RPMI8226 (cell line): Measurements from ENCODE around the gene LRRC37A.
"Not testable (repeated sequence)": the region's sequence is repeated elsewhere in the genome, so short reads cannot be mapped to it uniquely, and the experiment has no call there.

Source experiments
- DNase-seq: peaks from one replicate; pipeline ENCODE4 v3.0.0-alpha.2; 2015

The LRRC37A gene

GRCh38 chr17:46294831-46295230, at the start of gene LRRC37A:
Gene LRRC37A, plus strand, starts transcription at chr17:46295131. Its CDS starts 3 bp downstream, at chr17:46295134.
- not testable (repeated sequence) for DNase-seq

- not testable (repeated sequence) for DNase-seq
These were observed 45.8 kb upstream of the LRRC37A start for GRCh38 chr17:46249153-46249552.

- not testable (repeated sequence) for DNase-seq
These were observed 42.1 kb upstream of the LRRC37A start for GRCh38 chr17:46252804-46253203.

- DNase-seq = peak; percentile 65
These were observed 41.2 kb upstream of the LRRC37A start for GRCh38 chr17:46253722-46254121.

GRCh38 chr17:46254215-46254614, 40.7 kb upstream of the LRRC37A start:
- not testable (repeated sequence) for DNase-seq

- not testable (repeated sequence) for DNase-seq
These were observed 38.6 kb upstream of the LRRC37A start for GRCh38 chr17:46256369-46256768.

GRCh38 chr17:46259845-46260661, 34.9 kb upstream of the LRRC37A start:
- DNase-seq = peak; percentile 42

GRCh38 chr17:46262271-46262670, 32.7 kb upstream of the LRRC37A start:
- DNase-seq = no peak

- no peak for DNase-seq
These were observed 30.3 kb upstream of the LRRC37A start for GRCh38 chr17:46264456-46265198.

- DNase-seq = not testable (repeated sequence)
These were observed 28.8 kb upstream of the LRRC37A start for GRCh38 chr17:46266063-46266655.

GRCh38 chr17:46266656-46267544, 28.0 kb upstream of the LRRC37A start:
- peak; percentile 92 for DNase-seq

GRCh38 chr17:46270032-46270431, 24.9 kb upstream of the LRRC37A start:
- DNase-seq = no peak

- DNase-seq = no peak
These were observed 21.2 kb upstream of the LRRC37A start for GRCh38 chr17:46273541-46274236.

GRCh38 chr17:46274238-46274637, 20.7 kb upstream of the LRRC37A start:
- no peak for DNase-seq

GRCh38 chr17:46276728-46277479, 18.0 kb upstream of the LRRC37A start:
- not testable (repeated sequence) for DNase-seq

- DNase-seq = not testable (repeated sequence)
These were observed 13.6 kb upstream of the LRRC37A start for GRCh38 chr17:46281336-46281735.

- not testable (repeated sequence) for DNase-seq
These were observed 12.3 kb upstream of the LRRC37A start for GRCh38 chr17:46282635-46283034.

- not testable (repeated sequence) for DNase-seq
These were observed 10.5 kb upstream of the LRRC37A start for GRCh38 chr17:46284467-46284866.

GRCh38 chr17:46285500-46285899, 9.4 kb upstream of the LRRC37A start:
- DNase-seq = not testable (repeated sequence)

GRCh38 chr17:46286764-46287221, 8.1 kb upstream of the LRRC37A start:
- peak; percentile 82 for DNase-seq

GRCh38 chr17:46287587-46287986, 7.3 kb upstream of the LRRC37A start:
- not testable (repeated sequence) for DNase-seq
